HepG2 (cell line): Measurements from ENCODE around the gene PARD3.

Experiments used
- BHLHE40 ChIP-seq: IDR thresholded peaks from 2 replicates; pipeline ENCODE4 v1.6.1; 2011; ENCODE audit warnings: low read length, improper control_type of control experiment
- MAFK ChIP-seq, 2 experiments: IDR thresholded peaks in 1 of 2; conservative IDR thresholded peaks in 1 of 2; 2 replicates each; pipeline ENCODE4 v1.6.1; 2011; ENCODE audit warnings: improper control_type of control experiment in 2 of 2, low read length in 2 of 2
- POLR2AphosphoS5 ChIP-seq: IDR thresholded peaks from 2 replicates; pipeline ENCODE4 v1.6.1; 2012; ENCODE audit warnings: low read depth, low read length
- SMC3 ChIP-seq: IDR thresholded peaks from 2 replicates; pipeline ENCODE4 v1.6.1; 2011; ENCODE audit warnings: low read length, improper control_type of control experiment
- SP1 ChIP-seq, 2 experiments: fragments of 450-650 bp in 1 of 2; sonication (generic) in 1 of 2; formaldehyde crosslinking in 1 of 2; IDR thresholded peaks; 2 replicates each; pipeline versions ENCODE4 v1.4.0 to v1.6.1; 2016 to 2020; ENCODE audit warnings: missing genetic modification reagents in 1 of 2
- SUZ12 ChIP-seq: fragments of 150-350 bp; IDR thresholded peaks from 2 replicates; pipeline ENCODE4 v1.6.1; 2014; ENCODE audit warnings: low read depth, low read length
- TOPORS ChIP-seq: sonication (generic); formaldehyde crosslinking; IDR thresholded peaks from 2 replicates; pipeline ENCODE4 v1.8.0; 2023; ENCODE audit warnings: mild to moderate bottlenecking, missing genetic modification reagents
- ZNF607 ChIP-seq: sonication (generic); formaldehyde crosslinking; IDR thresholded peaks from 2 replicates; pipeline ENCODE4 v1.5.1; 2020; ENCODE audit warnings: missing genetic modification reagents, mild to moderate bottlenecking, borderline replicate concordance
- ZNF672 ChIP-seq: sonication (generic); formaldehyde crosslinking; IDR thresholded peaks from 2 replicates; pipeline ENCODE4 v1.8.1; 2022; ENCODE audit warnings: missing genetic modification reagents
- ZNF775 ChIP-seq: sonication (generic); formaldehyde crosslinking; IDR thresholded peaks from 2 replicates; pipeline ENCODE4 v1.4.0; 2020; ENCODE audit warnings: missing genetic modification reagents, mild to moderate bottlenecking, moderate library complexity, borderline replicate concordance
- ZNF878 ChIP-seq: sonication (generic); formaldehyde crosslinking; IDR thresholded peaks from 2 replicates; pipeline ENCODE4 v1.8.1; 2023; ENCODE audit warnings: mild to moderate bottlenecking, missing genetic modification reagents, moderate library complexity
- ZSCAN12 ChIP-seq: sonication (generic); formaldehyde crosslinking; IDR thresholded peaks from 2 replicates; pipeline ENCODE4 v1.9.0; 2021; ENCODE audit warnings: mild to moderate bottlenecking, missing genetic modification reagents
- ZSCAN20 ChIP-seq: sonication (generic); formaldehyde crosslinking; IDR thresholded peaks from 2 replicates; pipeline ENCODE4 v1.4.0; 2020; ENCODE audit warnings: missing genetic modification reagents, mild to moderate bottlenecking, borderline replicate concordance

GRCh38 chr10:34087095-34087418 lies 728.0 kb downstream of the PARD3 start:
- TF ChIP-seq ZSCAN12 (CRISPR knock-in tag) (no peak), ZNF878 (CRISPR knock-in tag) (no peak), BHLHE40 (no peak), ZSCAN20 (CRISPR knock-in tag) (no peak), POLR2AphosphoS5 (no peak), SMC3 (no peak), ZNF672 (CRISPR knock-in tag) (no peak), ZNF775 (CRISPR knock-in tag) (no peak), ZNF607 (CRISPR knock-in tag) (no peak), MAFK (conservative IDR thresholded peaks at IDR 0.05 in 1 of 2, IDR thresholded peaks at IDR 0.05 in 1 of 2; ENCODE audit: low read length in 2 of 2) (no peak), SUZ12 (no peak), TOPORS (no peak), SP1 (IDR thresholded peaks at IDR 0.05) (no peak), SP1 (CRISPR knock-in tag; IDR thresholded peaks at IDR 0.05) (no peak)
